ENCODE data around the gene EVC. TPM values are rescaled to one million over a fixed set of nuclear protein-coding genes. Genes with fewer than 3 reads are reported as not detected.
"Not testable (repeated sequence)": the region's sequence is repeated elsewhere in the genome, so short reads cannot be mapped to it uniquely, and the experiment has no call there.

The EVC gene
- total RNA-seq, 4 donors from 2014 or later: 4.9 to 48.3 (median 38.0) TPM

DNA sequence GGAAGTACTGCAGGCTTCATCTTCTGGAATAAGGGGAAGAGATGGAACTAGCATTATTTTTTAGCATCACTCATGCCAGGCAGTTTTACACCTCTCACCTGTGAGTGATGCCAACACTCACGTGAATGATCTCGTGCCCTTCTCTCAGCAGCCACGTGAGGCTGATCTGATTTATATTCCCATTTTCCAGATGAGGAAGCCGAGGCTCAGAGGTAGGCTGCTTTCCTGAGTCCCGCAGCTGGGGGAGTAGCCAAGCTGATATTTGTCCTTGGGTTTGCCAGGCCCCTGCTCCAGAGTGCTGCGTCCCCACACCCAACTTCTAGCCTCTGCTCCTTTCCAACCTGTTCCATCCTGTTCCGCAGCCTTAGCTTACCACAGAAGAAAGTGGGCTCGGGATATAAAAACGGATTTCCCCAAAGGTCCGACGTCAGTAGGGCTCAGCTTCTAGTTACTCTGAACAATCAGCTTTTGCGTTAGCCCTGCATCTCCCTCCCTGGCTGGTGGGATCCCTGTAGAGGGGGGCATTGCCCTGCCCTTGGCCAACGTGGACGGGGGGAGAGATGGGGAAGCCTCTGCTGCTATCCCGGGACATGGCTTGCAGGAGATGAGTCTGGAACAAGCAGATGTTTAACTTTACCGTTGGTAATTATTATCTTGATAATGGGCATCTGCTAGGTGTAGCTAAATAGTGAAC, 9.3 kb downstream of the EVC start:
- Histone ChIP-seq H3K4me1 (no peaks in the 10 kb centered on the region), H3K36me3 (no peaks in the 10 kb centered on the region), H3K9me3 (peaks cover 0 to 2% of the 10 kb centered on the region in 2 donors), H3K27ac (no peak overlapping the region), H3K27me3 (no peaks in the 10 kb centered on the region), H3K4me3 (no peak overlapping the region)
- intact Hi-C loops (cut with DNase I; ENCODE audit: low total_unique reads): no loop called here
- TF ChIP-seq, protein P1, sequence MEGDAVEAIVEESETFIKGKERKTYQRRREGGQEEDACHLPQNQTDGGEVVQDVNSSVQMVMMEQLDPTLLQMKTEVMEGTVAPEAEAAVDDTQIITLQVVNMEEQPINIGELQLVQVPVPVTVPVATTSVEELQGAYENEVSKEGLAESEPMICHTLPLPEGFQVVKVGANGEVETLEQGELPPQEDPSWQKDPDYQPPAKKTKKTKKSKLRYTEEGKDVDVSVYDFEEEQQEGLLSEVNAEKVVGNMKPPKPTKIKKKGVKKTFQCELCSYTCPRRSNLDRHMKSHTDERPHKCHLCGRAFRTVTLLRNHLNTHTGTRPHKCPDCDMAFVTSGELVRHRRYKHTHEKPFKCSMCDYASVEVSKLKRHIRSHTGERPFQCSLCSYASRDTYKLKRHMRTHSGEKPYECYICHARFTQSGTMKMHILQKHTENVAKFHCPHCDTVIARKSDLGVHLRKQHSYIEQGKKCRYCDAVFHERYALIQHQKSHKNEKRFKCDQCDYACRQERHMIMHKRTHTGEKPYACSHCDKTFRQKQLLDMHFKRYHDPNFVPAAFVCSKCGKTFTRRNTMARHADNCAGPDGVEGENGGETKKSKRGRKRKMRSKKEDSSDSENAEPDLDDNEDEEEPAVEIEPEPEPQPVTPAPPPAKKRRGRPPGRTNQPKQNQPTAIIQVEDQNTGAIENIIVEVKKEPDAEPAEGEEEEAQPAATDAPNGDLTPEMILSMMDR (IDR thresholded peaks at IDR 0.05): no peak
- TF ChIP-seq POLR2A (IDR thresholded peaks at IDR 0.05): no peak
- no peak for DNase-seq

DNA sequence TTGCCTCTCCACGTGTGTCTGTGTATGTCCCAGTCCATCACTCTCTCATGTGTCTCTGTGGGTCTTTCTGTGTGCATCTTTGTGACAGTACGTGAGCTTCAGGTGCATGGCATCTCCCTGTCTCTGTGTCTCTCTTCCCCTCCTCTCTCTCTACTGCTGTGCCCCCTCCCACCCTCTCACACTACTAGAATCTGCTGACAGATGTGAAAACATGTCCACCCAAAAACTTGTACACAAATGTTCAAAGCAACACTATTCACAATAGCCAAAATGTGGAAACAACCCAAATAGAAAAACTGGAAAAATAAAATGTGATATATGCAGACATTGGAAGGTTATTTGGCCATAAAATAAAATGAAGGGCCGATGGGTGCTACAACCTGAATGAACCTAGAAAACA, 10.0 kb downstream of the EVC start:
- TF ChIP-seq, protein P1 (IDR thresholded peaks at IDR 0.05): no peak
- TF ChIP-seq POLR2A (IDR thresholded peaks at IDR 0.05): no peak
- no peak for DNase-seq
- Histone ChIP-seq H3K27me3 (no peaks in the 10 kb centered on the region), H3K9me3 (no peaks in the 10 kb centered on the region), H3K4me1 (no peaks in the 10 kb centered on the region), H3K4me3 (no peak overlapping the region), H3K36me3 (no peaks in the 10 kb centered on the region), H3K27ac (no peak overlapping the region)
- intact Hi-C loops (cut with DNase I; ENCODE audit: low total_unique reads): no loop called here

DNA sequence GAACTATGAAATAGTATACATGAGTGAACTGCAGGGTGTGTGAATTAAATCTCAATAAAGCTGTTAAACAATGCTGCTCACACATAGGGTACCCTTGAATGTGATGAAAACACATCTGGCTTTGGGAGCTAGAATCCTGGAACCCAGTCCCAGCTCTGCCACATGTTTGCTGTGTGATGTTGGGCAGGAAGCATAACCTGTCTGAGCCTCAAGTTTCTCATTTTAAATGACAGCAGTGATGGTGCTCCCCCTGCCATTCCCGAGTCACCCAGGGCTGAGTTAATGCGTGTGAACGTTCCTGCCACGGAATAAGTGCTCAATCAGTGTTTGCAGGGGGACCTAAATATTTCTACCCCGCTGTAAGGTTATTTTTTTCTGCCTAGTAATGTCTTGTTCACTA, 10.9 kb downstream of the EVC start:
- Histone ChIP-seq H3K9me3 (no peaks in the 10 kb centered on the region), H3K4me3 (no peak overlapping the region), H3K27me3 (no peaks in the 10 kb centered on the region), H3K27ac (no peak overlapping the region), H3K36me3 (no peaks in the 10 kb centered on the region), H3K4me1 (no peaks in the 10 kb centered on the region)
- intact Hi-C loops (cut with DNase I; ENCODE audit: low total_unique reads): no loop called here
- TF ChIP-seq, protein P1 (IDR thresholded peaks at IDR 0.05): no peak
- TF ChIP-seq POLR2A (IDR thresholded peaks at IDR 0.05): no peak
- DNase-seq: no peak

DNA sequence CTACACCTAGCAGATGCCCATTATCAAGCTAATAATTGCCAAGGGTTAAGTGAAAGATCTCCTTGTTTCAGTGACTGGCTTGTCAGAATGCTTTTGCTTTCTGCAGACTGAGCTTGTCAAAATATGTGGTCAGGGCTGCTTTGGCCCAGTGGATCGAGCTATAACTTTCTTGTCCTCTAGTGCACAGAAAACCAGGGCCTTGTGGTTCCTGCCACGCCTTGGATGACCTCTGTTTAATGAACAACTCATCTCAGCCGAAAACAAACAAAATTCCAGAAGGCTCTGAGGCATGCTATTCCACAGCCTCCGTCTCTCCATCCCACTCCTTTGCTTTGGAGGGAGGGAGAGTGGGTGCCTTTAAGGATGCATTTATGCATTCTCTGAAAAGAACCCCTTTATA, 11.3 kb downstream of the EVC start:
- no peak for DNase-seq
- no peaks in the 10 kb centered on the region for H3K36me3 ChIP-seq
- H3K9me3 ChIP-seq: no peaks in the 10 kb centered on the region
- H3K27me3 ChIP-seq: no peaks in the 10 kb centered on the region
- TF ChIP-seq, protein P1 (IDR thresholded peaks at IDR 0.05): no peak
- TF ChIP-seq POLR2A (IDR thresholded peaks at IDR 0.05): no peak
- no peaks in the 10 kb centered on the region for H3K4me1 ChIP-seq
- intact Hi-C loops (cut with DNase I; ENCODE audit: low total_unique reads): no loop called here
- H3K27ac ChIP-seq: no peak overlapping the region
- no peak overlapping the region for H3K4me3 ChIP-seq

DNA sequence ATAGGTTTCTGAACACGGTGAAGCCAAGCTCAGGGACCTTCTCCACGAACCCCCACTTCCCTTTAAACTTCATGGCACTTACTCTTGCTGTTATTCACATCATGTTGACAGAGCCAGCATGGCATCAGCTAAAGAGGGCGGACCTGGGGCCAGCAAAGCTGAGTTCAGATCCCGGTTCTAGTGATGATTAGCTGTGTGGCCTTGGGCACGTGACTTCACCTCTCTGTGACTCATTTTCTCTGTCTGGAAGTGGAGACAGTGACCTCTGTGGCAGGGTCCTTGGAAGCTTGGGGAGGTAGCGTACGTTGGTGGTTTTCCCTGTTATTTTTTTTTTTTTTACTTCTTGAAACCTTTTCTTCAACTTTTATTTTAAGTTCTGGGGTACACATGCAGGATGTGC, 13.4 kb downstream of the EVC start:
- intact Hi-C loops (cut with DNase I; ENCODE audit: low total_unique reads): no loop called here
- H3K27ac ChIP-seq: no peak overlapping the region
- no peaks in the 10 kb centered on the region for H3K4me1 ChIP-seq
- no peaks in the 10 kb centered on the region for H3K27me3 ChIP-seq
- no peaks in the 10 kb centered on the region for H3K9me3 ChIP-seq
- TF ChIP-seq POLR2A (IDR thresholded peaks at IDR 0.05): no peak
- TF ChIP-seq, protein P1 (IDR thresholded peaks at IDR 0.05): no peak
- no peaks in the 10 kb centered on the region for H3K36me3 ChIP-seq
- H3K4me3 ChIP-seq: no peak overlapping the region
- DNase-seq: no peak

DNA sequence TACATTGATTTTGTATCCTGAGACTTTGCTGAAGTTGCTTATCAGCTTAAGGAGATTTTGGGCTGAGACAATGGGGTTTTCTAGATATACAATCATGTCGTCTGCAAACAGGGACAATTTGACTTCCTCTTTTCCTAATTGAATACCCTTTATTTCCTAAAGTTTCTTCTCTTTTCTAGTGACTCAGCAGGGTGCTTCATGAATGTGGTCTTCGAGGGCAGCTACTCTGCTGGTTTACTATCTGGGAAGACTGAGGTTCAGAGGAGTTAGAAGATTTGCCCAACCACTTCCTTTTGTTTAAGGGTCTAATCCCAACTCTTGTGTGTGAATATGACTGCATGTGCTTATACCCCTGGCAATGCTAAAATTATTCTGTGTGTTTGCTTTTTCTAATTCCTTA, 17.4 kb downstream of the EVC start:
- H3K36me3 ChIP-seq; H3K9me3 ChIP-seq; H3K27ac ChIP-seq; H3K27me3 ChIP-seq; H3K4me1 ChIP-seq; H3K4me3 ChIP-seq; DNase-seq; intact Hi-C loops (cut with DNase I; ENCODE audit: low total_unique reads): not testable (repeated sequence)
